HepG2 (cell line): ENCODE data around the gene ANKS1A. TPM values are rescaled to one million over a fixed set of nuclear protein-coding genes. Genes with fewer than 3 reads are reported as not detected.
A peak's percentile ranks its signal among the peaks of the same experiment; 100 is the strongest.

Source experiments
- CERS6 ChIP-seq: sonication (generic); formaldehyde crosslinking; IDR thresholded peaks from 2 replicates; pipeline ENCODE4 v1.5.0; 2020; ENCODE audit warnings: missing genetic modification reagents
- CHD4 ChIP-seq: fragments of 200-600 bp; sonication (generic); IDR thresholded peaks from 2 replicates; pipeline ENCODE4 v1.7.0; 2017; ENCODE audit warnings: mild to moderate bottlenecking, low read length, borderline replicate concordance
- DZIP1 ChIP-seq: sonication (generic); formaldehyde crosslinking; IDR thresholded peaks from 2 replicates; pipeline ENCODE4 v1.5.0; 2020; ENCODE audit warnings: mild to moderate bottlenecking, missing genetic modification reagents
- EP300 ChIP-seq, 3 experiments: sonication (generic) in 1 of 3; formaldehyde crosslinking in 1 of 3; IDR thresholded peaks; 2 replicates each; pipeline versions ENCODE4 v1.5.1 to v1.6.1; 2011 to 2020; ENCODE audit warnings: low read depth in 2 of 3, low read length in 2 of 3, borderline replicate concordance in 1 of 3, improper control_type of control experiment in 1 of 3, mild to moderate bottlenecking in 1 of 3, missing genetic modification reagents in 1 of 3, moderate library complexity in 1 of 3
- FOXC1 ChIP-seq: sonication (generic); formaldehyde crosslinking; IDR thresholded peaks from 2 replicates; pipeline ENCODE4 v1.8.0; 2022; ENCODE audit warnings: mild to moderate bottlenecking, missing genetic modification reagents, borderline replicate concordance
- HMG20B ChIP-seq: conservative IDR thresholded peaks from 2 replicates; pipeline ENCODE4 v1.6.1; 2016; ENCODE audit warnings: missing genetic modification reagents, missing compliant biosample characterization
- IKZF5 ChIP-seq: IDR thresholded peaks from 2 replicates; pipeline ENCODE4 v1.6.1; 2018; ENCODE audit warnings: missing genetic modification reagents, mild to moderate bottlenecking, missing compliant biosample characterization
- KAT2B ChIP-seq: fragments of 150-350 bp; IDR thresholded peaks from 2 replicates; pipeline ENCODE4 v1.6.1; 2014; ENCODE audit warnings: low read depth, low read length, borderline replicate concordance
- KLF16 ChIP-seq, 2 experiments: sonication (generic) in 1 of 2; formaldehyde crosslinking in 1 of 2; IDR thresholded peaks; 2 replicates each; pipeline versions ENCODE4 v1.6.1 to v1.8.0; 2016 to 2023; ENCODE audit warnings: missing genetic modification reagents in 2 of 2, missing compliant biosample characterization in 1 of 2
- MTF1 ChIP-seq: sonication (generic); formaldehyde crosslinking; IDR thresholded peaks from 2 replicates; pipeline ENCODE4 v1.5.0; 2020; ENCODE audit warnings: missing genetic modification reagents
- NONO ChIP-seq, 2 experiments: fragments of 450-650 bp in 1 of 2; sonication (generic) in 1 of 2; formaldehyde crosslinking in 1 of 2; IDR thresholded peaks in 1 of 2; conservative IDR thresholded peaks in 1 of 2; 2 replicates each; pipeline versions ENCODE4 v1.6.1 to v1.8.0; 2017 to 2022; ENCODE audit warnings: mild to moderate bottlenecking in 1 of 2, missing genetic modification reagents in 1 of 2, moderate library complexity in 1 of 2
- PHF20 ChIP-seq: sonication (generic); formaldehyde crosslinking; IDR thresholded peaks from 2 replicates; pipeline ENCODE4 v1.5.0; 2020; ENCODE audit warnings: mild to moderate bottlenecking, missing genetic modification reagents
- SNAI1 ChIP-seq: sonication (generic); formaldehyde crosslinking; IDR thresholded peaks from 2 replicates; pipeline ENCODE4 v1.5.0; 2020; ENCODE audit warnings: mild to moderate bottlenecking, missing genetic modification reagents, borderline replicate concordance
- U2AF2 ChIP-seq: fragments of 200-400 bp; formaldehyde crosslinking; IDR thresholded peaks from 2 replicates; pipeline ENCODE4 v1.6.1; 2017; ENCODE audit warnings: low read depth, mild to moderate bottlenecking, low read length
- ZC3H13 ChIP-seq: sonication (generic); formaldehyde crosslinking; IDR thresholded peaks from 2 replicates; pipeline ENCODE4 v1.8.1; 2023; ENCODE audit warnings: mild to moderate bottlenecking, missing genetic modification reagents, moderate library complexity
- ZFAT ChIP-seq: sonication (generic); formaldehyde crosslinking; conservative IDR thresholded peaks from 2 replicates; pipeline ENCODE4 v1.8.1; 2023; ENCODE audit warnings: missing genetic modification reagents, inconsistent platforms
- ZNF235 ChIP-seq: sonication (generic); formaldehyde crosslinking; IDR thresholded peaks from 2 replicates; pipeline ENCODE4 v1.8.1; 2023; ENCODE audit warnings: mild to moderate bottlenecking, missing genetic modification reagents, borderline replicate concordance
- ZNF513 ChIP-seq: sonication (generic); formaldehyde crosslinking; conservative IDR thresholded peaks from 2 replicates; pipeline ENCODE4 v1.5.0; 2020; ENCODE audit warnings: missing genetic modification reagents
- ZNF572 ChIP-seq: sonication (generic); formaldehyde crosslinking; IDR thresholded peaks from 2 replicates; pipeline ENCODE4 v1.5.1; 2020; ENCODE audit warnings: mild to moderate bottlenecking, missing genetic modification reagents
- ZNF672 ChIP-seq: sonication (generic); formaldehyde crosslinking; IDR thresholded peaks from 2 replicates; pipeline ENCODE4 v1.8.1; 2022; ENCODE audit warnings: missing genetic modification reagents
- ZNF720 ChIP-seq: sonication (generic); formaldehyde crosslinking; IDR thresholded peaks from 2 replicates; pipeline ENCODE4 v1.4.0; 2020; ENCODE audit warnings: missing genetic modification reagents
- ZNF883 ChIP-seq: sonication (generic); formaldehyde crosslinking; IDR thresholded peaks from 2 replicates; pipeline ENCODE4 v1.5.1; 2020; ENCODE audit warnings: mild to moderate bottlenecking, missing genetic modification reagents; ENCODE audit errors: not compliant biosample characterization
- polyA plus RNA-seq, 8 experiments: library from polyadenylated mRNA; depleted of rRNA in 3 of 8; stranded (reverse) in 7 of 8; unstranded in 1 of 8; fragments of >200 nt; fragmentation: Illumina TruSeq in 4 of 8; extraction: Trizol in 4 of 8; gene quantifications; 2 replicates each; pipeline versions ENCODE4 v1.2.1 to v1.2.3, GENCODE V29; 2011 to 2016; ENCODE audit warnings: low read depth in 4 of 8, missing spikeins in 1 of 8, mixed read lengths in 1 of 8; ENCODE audit not compliant: insufficient read depth in 1 of 8
- total RNA-seq, 5 experiments: library from RNA; depleted of rRNA; stranded (reverse); fragments of >200 nt; fragmentation: Illumina TruSeq; extraction: Trizol; gene quantifications; 2 replicates each; pipeline ENCODE4 v1.2.3, GENCODE V29; 2016; ENCODE audit warnings: low read depth in 1 of 5

ANKS1A gene
- total and polyA plus RNA-seq, 2 of the 13 experiments (the other 11 are each of a cell fraction or from before 2014, with no cell fraction given) = 7.2 to 15.1 TPM

GRCh38 chr6:34887753-34888513 is 1.1 kb upstream of the ANKS1A start, which contains the start of gene TAF11 (continued):
- TF ChIP-seq DZIP1 (CRISPR knock-in tag) (peak; percentile 80; the same call in 1 of the 2 replicates), SNAI1 (CRISPR knock-in tag) (no peak), U2AF2 (0 out of 2 replicates have a peak, but pooled peaks have one; percentile 60), ZFAT (CRISPR knock-in tag) (no peak), ZNF572 (CRISPR knock-in tag) (peak; percentile 49; the same call in 1 of the 2 replicates), ZNF720 (CRISPR knock-in tag) (no peak), MTF1 (CRISPR knock-in tag) (no peak), ZNF235 (CRISPR knock-in tag) (peak; percentile 65; the same call in 1 of the 2 replicates), ZNF883 (peak; percentile 92), CHD4 (no peak), HMG20B (CRISPR knock-in tag) (peak; percentile 74), ZNF672 (CRISPR knock-in tag) (no peak), FOXC1 (peak; percentile 65; the same call in 1 of the 2 replicates), CERS6 (CRISPR knock-in tag) (no peak), PHF20 (peak; percentile 100), EP300 (IDR thresholded peaks at IDR 0.05; ENCODE audit: low read depth in 2 of 2, low read length in 2 of 2) (0 out of 4 replicates have a peak, but pooled peaks of 1 of the 2 experiments have one; percentile 14), EP300 (CRISPR knock-in tag; IDR thresholded peaks at IDR 0.05; ENCODE audit: borderline replicate concordance) (0 out of 2 replicates have a peak, but pooled peaks have one; percentile 63), NONO (IDR thresholded peaks at IDR 0.05) (no peak), NONO (CRISPR knock-in tag; conservative IDR thresholded peaks at IDR 0.05) (peak; percentile 89), KAT2B (no peak), KLF16 (CRISPR knock-in tag; IDR thresholded peaks at IDR 0.05) (peak in 1 of 2 experiments; percentile 97; a peak in 2 of 4 replicates), IKZF5 (CRISPR knock-in tag) (peak; percentile 89; the same call in 1 of the 2 replicates), ZC3H13 (CRISPR knock-in tag) (no peak), ZNF513 (CRISPR knock-in tag) (peak; percentile 47; the same call in 1 of the 2 replicates)
